Measurements from ENCODE around the gene MARCKSL1.
"Not testable (repeated sequence)": the region's sequence is repeated elsewhere in the genome, so short reads cannot be mapped to it uniquely, and the experiment has no call there.

The MARCKSL1 gene

GRCh38 chr1:32332290-32333079 lies 3.5 kb downstream of the MARCKSL1 start:
- peak; percentile 88 for DNase-seq (ENCODE audit: low spot score)

- DNase-seq (ENCODE audit: low spot score), result no peak
These were observed 4.5 kb downstream of the MARCKSL1 start for GRCh38 chr1:32331549-32331948.

DNA sequence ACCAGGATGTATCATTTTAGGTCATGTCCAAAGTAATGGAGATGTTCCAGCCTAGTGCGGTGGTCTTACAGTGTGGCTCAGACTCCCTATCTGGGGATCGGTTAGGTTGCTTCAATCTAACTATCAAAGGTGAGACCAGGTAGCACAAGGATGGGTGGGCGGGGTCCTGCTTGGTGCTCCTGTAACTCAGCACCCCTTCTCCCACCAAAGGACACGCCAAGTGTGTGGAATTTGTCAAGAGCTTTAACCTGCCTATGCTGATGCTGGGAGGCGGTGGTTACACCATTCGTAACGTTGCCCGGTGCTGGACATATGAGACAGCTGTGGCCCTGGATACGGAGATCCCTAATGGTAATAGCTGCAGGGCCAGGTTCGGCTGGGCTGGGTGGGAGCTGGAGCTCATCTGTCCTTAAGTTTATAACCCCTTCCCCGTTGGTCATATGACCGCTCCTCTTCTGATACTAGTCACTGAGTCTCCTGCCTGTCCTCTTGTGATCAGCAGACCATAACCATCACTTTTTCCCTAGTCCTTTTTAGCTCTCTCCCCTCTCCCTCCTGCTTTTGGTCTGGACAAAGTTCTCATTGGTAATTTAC lies 5.4 kb downstream of the MARCKSL1 start:
- no peak for DNase-seq (ENCODE audit: low spot score)

GRCh38 chr1:32329931-32330466 lies 6.0 kb downstream of the MARCKSL1 start:
- no peak for DNase-seq (ENCODE audit: low spot score)

DNA sequence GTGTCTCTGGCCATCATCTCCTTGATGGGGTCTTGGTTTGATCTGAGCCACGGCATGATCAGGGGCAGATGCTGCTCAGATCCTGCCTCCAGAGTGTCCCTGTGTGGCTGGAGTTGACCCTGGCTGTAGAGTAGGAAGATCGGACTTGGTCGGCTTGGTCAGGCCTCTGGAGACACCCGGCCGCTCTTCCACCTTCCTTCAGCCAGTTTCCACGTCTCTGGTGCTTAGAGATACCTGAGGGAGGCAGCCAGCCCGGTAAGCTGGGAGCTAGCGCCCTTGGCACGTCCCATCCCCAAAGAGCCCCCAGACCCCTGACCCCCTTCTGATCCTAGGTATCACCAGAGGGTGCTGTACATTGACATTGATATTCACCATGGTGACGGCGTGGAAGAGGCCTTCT lies 8.8 kb downstream of the MARCKSL1 start:
- DNase-seq (ENCODE audit: low spot score), result no peak

- no peak for DNase-seq (ENCODE audit: low spot score)
These were observed 14.2 kb downstream of the MARCKSL1 start for GRCh38 chr1:32321712-32322291.

- DNase-seq (ENCODE audit: low spot score), result no peak
These were observed 17.7 kb downstream of the MARCKSL1 start for GRCh38 chr1:32318127-32318869.

DNA sequence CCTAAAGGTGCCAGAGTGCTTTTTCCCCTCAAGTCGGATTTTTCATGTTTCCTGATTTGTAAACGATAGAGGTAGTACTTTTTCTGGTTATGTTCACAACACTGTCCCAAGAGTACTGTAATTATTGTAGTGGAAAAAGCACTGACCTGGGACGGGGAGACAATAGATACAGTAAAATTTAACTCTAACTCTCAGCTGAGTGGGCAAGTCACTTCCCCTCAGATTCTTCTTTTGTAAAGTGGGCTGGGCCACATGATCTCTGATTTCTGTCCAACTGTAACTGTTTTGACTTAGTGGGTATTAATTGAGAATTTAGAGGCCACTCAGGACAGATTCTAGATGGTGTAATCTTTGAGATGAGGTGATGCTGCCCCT lies 19.1 kb downstream of the MARCKSL1 start:
- DNase-seq (ENCODE audit: low spot score), result no peak

GRCh38 chr1:32311709-32312393 lies 24.2 kb downstream of the MARCKSL1 start:
- DNase-seq (ENCODE audit: low spot score), result no peak

- no peak for DNase-seq (ENCODE audit: low spot score)
These were observed 26.1 kb downstream of the MARCKSL1 start for GRCh38 chr1:32309960-32310359.

GRCh38 chr1:32307324-32307723 lies 28.7 kb downstream of the MARCKSL1 start:
- DNase-seq (ENCODE audit: low spot score), result no peak

- no peak for DNase-seq (ENCODE audit: low spot score)
These were observed 30.7 kb downstream of the MARCKSL1 start for GRCh38 chr1:32305310-32305709.

GRCh38 chr1:32303997-32304622 lies 31.9 kb downstream of the MARCKSL1 start:
- DNase-seq (ENCODE audit: low spot score), result no peak

GRCh38 chr1:32303358-32303757 lies 32.7 kb downstream of the MARCKSL1 start:
- no peak for DNase-seq (ENCODE audit: low spot score)

GRCh38 chr1:32299327-32299726 lies 36.7 kb downstream of the MARCKSL1 start:
- DNase-seq (ENCODE audit: low spot score), result no peak

DNA sequence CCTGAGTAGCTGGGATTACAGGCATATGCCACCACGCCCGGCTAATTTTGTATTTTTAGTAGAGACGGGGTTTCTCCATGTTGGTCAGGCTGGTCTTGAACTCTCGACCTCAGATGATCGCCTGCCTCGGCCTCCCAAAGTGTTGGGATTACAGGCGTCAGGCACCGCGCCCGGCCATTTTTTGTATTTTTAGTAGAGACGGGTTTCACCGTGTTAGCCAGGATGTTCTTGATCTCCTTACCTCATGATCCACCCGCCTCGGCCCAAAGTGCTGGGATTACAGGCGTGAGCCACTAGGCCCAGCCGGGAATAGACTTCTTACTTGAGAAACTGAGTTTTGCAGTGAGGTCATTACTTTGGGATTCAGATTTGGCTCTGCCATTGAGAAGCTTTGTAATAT lies 37.8 kb downstream of the MARCKSL1 start:
- DNase-seq (ENCODE audit: low spot score), result not testable (repeated sequence)

- DNase-seq (ENCODE audit: low spot score), result peak; percentile 84
These were observed 44.1 kb downstream of the MARCKSL1 start, which contains the start of gene HDAC1 for GRCh38 chr1:32291708-32292538. Gene HDAC1 (plus strand): TSS chr1:32292083. CDS start chr1:32292170, 87 bp downstream.

GRCh38 chr1:32291145-32291707 lies 44.8 kb downstream of the MARCKSL1 start:
- DNase-seq (ENCODE audit: low spot score), result no peak

DNA sequence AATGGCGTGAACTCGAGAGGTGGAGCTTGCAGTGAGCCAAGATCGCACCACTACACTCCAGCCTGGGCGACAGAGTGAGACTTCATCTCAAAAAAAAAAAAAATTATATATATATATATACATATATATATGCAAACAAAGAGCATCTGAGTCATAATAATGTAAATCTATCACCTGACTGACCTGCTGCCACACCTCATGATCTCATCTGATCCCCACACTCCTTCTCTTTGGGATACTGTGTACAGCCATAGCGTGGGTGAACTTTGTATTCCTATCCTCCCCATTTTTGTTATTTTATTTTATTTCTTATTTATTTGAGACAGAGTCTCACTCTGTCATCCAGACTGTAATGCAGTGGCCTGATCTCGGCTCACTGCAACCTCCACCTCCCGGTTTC lies 46.8 kb downstream of the MARCKSL1 start:
- DNase-seq (ENCODE audit: low spot score), result no peak

- no peak for DNase-seq (ENCODE audit: low spot score)
These were observed 49.3 kb downstream of the MARCKSL1 start for GRCh38 chr1:32286763-32287162.
